Superior temporal gyrus (tissue), 1 donor: Measurements from ENCODE around the gene ABCA13.

ENCODE experiments used
- DNase-seq: peaks from one replicate; pipeline ENCODE4 v3.0.0-alpha.2; 2016; ENCODE audit errors: extremely low spot score

ABCA13 gene

GRCh38 chr7:48426966-48427555 lies 255.8 kb downstream of the ABCA13 start:
- DNase-seq: no peak

- DNase-seq: no peak
Observed at GRCh38 chr7:48427671-48428070, 256.4 kb downstream of the ABCA13 start.

GRCh38 chr7:48428091-48428684 lies 256.9 kb downstream of the ABCA13 start:
- no peak for DNase-seq

GRCh38 chr7:48429117-48429516 lies 257.9 kb downstream of the ABCA13 start:
- DNase-seq: no peak

- no peak for DNase-seq
Observed at GRCh38 chr7:48438206-48438605, 266.9 kb downstream of the ABCA13 start.

GRCh38 chr7:48441848-48442492 lies 270.7 kb downstream of the ABCA13 start:
- DNase-seq: no peak

- DNase-seq: no peak
Observed at GRCh38 chr7:48443051-48443450, 271.8 kb downstream of the ABCA13 start.

- DNase-seq: no peak
Observed at GRCh38 chr7:48446721-48447120, 275.5 kb downstream of the ABCA13 start.

GRCh38 chr7:48452218-48452617 lies 281.0 kb downstream of the ABCA13 start:
- no peak for DNase-seq

- DNase-seq: no peak
Observed at GRCh38 chr7:48454750-48455192, 283.5 kb downstream of the ABCA13 start.

GRCh38 chr7:48455363-48455762 lies 284.1 kb downstream of the ABCA13 start:
- DNase-seq: no peak

GRCh38 chr7:48458701-48459524 lies 287.7 kb downstream of the ABCA13 start:
- DNase-seq: no peak

GRCh38 chr7:48466713-48467112 lies 295.5 kb downstream of the ABCA13 start:
- no peak for DNase-seq

GRCh38 chr7:48471196-48471595 lies 299.9 kb downstream of the ABCA13 start:
- no peak for DNase-seq

- no peak for DNase-seq
Observed at GRCh38 chr7:48472640-48473039, 301.4 kb downstream of the ABCA13 start.

GRCh38 chr7:48473205-48473865 lies 302.1 kb downstream of the ABCA13 start:
- no peak for DNase-seq

GRCh38 chr7:48481235-48481634 lies 310.0 kb downstream of the ABCA13 start:
- DNase-seq: no peak

- no peak for DNase-seq
Observed at GRCh38 chr7:48497521-48497920, 326.3 kb downstream of the ABCA13 start.

- DNase-seq: no peak
Observed at GRCh38 chr7:48502021-48502420, 330.8 kb downstream of the ABCA13 start.

- DNase-seq: no peak
Observed at GRCh38 chr7:48505051-48505450, 333.8 kb downstream of the ABCA13 start.

- DNase-seq: no peak
Observed at GRCh38 chr7:48505466-48505865, 334.2 kb downstream of the ABCA13 start.

GRCh38 chr7:48506569-48506968 lies 335.3 kb downstream of the ABCA13 start:
- no peak for DNase-seq
